PFSK-1 (cell line): ENCODE measurements around the gene SYNDIG1.

Source experiments
- POLR2AphosphoS5 ChIP-seq: IDR thresholded peaks from 2 replicates; pipeline ENCODE4 v1.6.1; 2012; ENCODE audit warnings: low read depth, mild to moderate bottlenecking, control low read depth, low read length, moderate library complexity
- SIN3A ChIP-seq: IDR thresholded peaks from 2 replicates; pipeline ENCODE4 v1.6.1; 2012; ENCODE audit warnings: mild to moderate bottlenecking, low read length, moderate library complexity, borderline replicate concordance; ENCODE audit not compliant: insufficient read depth
- TF ChIP-seq, protein P1 (sequence below), 2 experiments: IDR thresholded peaks; 2 replicates each; pipeline versions ENCODE4 v1.6.1 to v1.8.0; 2011 to 2012; ENCODE audit warnings: low read depth in 2 of 2, low read length in 2 of 2, control low read depth in 1 of 2, inconsistent platforms in 1 of 2, mild to moderate bottlenecking in 1 of 2, moderate library complexity in 1 of 2; ENCODE audit not compliant: insufficient read depth in 1 of 2

- TF ChIP-seq POLR2AphosphoS5 (no peak), SIN3A (no peak)
- TF ChIP-seq, protein P1, sequence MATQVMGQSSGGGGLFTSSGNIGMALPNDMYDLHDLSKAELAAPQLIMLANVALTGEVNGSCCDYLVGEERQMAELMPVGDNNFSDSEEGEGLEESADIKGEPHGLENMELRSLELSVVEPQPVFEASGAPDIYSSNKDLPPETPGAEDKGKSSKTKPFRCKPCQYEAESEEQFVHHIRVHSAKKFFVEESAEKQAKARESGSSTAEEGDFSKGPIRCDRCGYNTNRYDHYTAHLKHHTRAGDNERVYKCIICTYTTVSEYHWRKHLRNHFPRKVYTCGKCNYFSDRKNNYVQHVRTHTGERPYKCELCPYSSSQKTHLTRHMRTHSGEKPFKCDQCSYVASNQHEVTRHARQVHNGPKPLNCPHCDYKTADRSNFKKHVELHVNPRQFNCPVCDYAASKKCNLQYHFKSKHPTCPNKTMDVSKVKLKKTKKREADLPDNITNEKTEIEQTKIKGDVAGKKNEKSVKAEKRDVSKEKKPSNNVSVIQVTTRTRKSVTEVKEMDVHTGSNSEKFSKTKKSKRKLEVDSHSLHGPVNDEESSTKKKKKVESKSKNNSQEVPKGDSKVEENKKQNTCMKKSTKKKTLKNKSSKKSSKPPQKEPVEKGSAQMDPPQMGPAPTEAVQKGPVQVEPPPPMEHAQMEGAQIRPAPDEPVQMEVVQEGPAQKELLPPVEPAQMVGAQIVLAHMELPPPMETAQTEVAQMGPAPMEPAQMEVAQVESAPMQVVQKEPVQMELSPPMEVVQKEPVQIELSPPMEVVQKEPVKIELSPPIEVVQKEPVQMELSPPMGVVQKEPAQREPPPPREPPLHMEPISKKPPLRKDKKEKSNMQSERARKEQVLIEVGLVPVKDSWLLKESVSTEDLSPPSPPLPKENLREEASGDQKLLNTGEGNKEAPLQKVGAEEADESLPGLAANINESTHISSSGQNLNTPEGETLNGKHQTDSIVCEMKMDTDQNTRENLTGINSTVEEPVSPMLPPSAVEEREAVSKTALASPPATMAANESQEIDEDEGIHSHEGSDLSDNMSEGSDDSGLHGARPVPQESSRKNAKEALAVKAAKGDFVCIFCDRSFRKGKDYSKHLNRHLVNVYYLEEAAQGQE (IDR thresholded peaks at IDR 0.05; ENCODE audit: insufficient read depth in 1 of 2, low read depth in 2 of 2, low read length in 2 of 2) = no peak
Measured at GRCh38 chr20:24439737-24440387, 29.6 kb upstream of the SYNDIG1 start.
